HG03103 (cell line): Measurements from ENCODE around the gene TRIM66.
A peak's percentile ranks its signal among the peaks of the same experiment; 100 is the strongest.

ENCODE experiments used
- ATAC-seq: cut with Tn5 transposase; IDR thresholded peaks from one replicate; pipeline ENCODE4 v1.9.1; 2021; ENCODE audit warnings: low read depth; ENCODE audit not compliant: unreplicated experiment

The TRIM66 gene, protein sequence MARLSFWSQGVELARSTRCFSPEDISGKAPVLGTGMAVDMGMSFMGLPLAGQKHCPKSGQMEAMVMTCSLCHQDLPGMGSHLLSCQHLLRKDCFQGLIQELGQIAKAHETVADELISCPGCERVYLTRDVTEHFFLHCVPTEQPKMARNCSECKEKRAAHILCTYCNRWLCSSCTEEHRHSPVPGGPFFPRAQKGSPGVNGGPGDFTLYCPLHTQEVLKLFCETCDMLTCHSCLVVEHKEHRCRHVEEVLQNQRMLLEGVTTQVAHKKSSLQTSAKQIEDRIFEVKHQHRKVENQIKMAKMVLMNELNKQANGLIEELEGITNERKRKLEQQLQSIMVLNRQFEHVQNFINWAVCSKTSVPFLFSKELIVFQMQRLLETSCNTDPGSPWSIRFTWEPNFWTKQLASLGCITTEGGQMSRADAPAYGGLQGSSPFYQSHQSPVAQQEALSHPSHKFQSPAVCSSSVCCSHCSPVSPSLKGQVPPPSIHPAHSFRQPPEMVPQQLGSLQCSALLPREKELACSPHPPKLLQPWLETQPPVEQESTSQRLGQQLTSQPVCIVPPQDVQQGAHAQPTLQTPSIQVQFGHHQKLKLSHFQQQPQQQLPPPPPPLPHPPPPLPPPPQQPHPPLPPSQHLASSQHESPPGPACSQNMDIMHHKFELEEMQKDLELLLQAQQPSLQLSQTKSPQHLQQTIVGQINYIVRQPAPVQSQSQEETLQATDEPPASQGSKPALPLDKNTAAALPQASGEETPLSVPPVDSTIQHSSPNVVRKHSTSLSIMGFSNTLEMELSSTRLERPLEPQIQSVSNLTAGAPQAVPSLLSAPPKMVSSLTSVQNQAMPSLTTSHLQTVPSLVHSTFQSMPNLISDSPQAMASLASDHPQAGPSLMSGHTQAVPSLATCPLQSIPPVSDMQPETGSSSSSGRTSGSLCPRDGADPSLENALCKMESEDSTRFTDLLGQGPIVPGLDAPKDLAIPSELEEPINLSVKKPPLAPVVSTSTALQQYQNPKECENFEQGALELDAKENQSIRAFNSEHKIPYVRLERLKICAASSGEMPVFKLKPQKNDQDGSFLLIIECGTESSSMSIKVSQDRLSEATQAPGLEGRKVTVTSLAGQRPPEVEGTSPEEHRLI (N-terminal part only)

GRCh38 chr11:8682303-8683114 lies at the start of gene TRIM66, which contains the start of gene RPL27A:
TSS of gene TRIM66 (minus strand) at chr11:8682665. CDS start at chr11:8672274, 10,391 bp downstream.
TSS of gene RPL27A (plus strand) at chr11:8682792. CDS start at chr11:8682814, 22 bp downstream.
- peak; percentile 79 for ATAC-seq

- ATAC-seq = no peak
These were observed 49.3 kb upstream of the TRIM66 start for GRCh38 chr11:8731647-8732323.

- no peak for ATAC-seq
These were observed 48.2 kb upstream of the TRIM66 start for GRCh38 chr11:8730697-8731020.

- no peak for ATAC-seq
These were observed 47.6 kb upstream of the TRIM66 start for GRCh38 chr11:8729837-8730696.

- no peak for ATAC-seq
These were observed 46.6 kb upstream of the TRIM66 start for GRCh38 chr11:8729067-8729466.

DNA sequence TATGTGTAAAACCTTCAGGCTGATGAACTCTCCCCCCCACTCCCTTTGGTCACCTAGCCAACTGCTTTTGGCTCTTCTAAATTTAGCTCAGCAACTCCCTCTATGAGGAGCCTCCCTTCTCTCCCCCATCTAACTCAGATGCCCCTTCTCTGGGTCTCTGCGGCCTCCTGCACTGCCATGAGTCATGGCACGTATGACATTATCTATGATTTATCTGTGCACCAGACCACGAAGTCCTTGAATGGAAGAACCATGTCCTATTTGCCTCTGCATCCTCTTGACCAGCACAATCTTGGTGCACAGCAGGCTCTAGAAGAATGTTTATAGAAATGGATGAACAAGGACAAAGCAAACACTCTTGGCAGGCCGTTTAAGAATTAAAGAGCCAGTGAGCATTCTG lies 46.1 kb upstream of the TRIM66 start:
- ATAC-seq = no peak

- no peak for ATAC-seq
These were observed 43.9 kb upstream of the TRIM66 start for GRCh38 chr11:8726395-8726794.

- ATAC-seq = no peak
These were observed 42.2 kb upstream of the TRIM66 start for GRCh38 chr11:8724682-8725081.

GRCh38 chr11:8723711-8724110 lies 41.2 kb upstream of the TRIM66 start:
- no peak for ATAC-seq

- ATAC-seq = no peak
These were observed 40.3 kb upstream of the TRIM66 start for GRCh38 chr11:8722809-8723208.

GRCh38 chr11:8721609-8722500 lies 39.4 kb upstream of the TRIM66 start:
- no peak for ATAC-seq

DNA sequence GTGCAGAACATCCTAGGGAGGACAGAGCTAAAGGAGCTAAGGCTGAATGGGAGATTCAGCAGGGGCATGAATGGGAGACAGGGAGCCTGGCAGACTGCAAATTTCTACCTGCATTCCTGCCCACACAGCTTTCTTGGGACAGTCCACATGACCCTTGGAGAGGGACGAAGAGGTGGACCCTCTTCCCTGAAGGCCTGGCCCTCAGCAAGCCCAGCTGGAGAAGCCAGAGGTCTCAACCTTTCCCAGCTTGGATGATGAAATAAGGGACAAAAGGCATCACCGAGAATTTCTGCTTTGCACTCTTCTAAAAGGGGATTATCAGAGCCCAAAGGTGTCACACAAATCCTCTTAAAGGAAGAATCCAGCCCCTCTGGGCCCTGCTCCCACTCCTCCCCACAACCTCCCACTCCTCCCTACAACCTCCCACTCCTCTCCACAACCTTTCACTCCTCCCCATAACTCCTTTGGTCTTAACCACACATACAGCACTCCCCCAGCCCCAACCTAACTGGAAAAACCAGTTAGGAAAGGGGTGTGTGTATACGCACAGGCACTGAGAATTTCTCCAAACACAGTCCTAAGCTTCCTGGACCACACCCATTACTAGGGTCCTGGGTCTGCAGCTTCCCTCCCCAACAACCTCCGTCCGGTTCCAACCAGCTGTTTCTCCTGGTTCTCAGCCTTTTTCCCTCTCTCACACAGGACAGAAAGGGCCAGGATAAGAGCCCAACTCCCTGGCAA lies 38.6 kb upstream of the TRIM66 start:
- no peak for ATAC-seq

DNA sequence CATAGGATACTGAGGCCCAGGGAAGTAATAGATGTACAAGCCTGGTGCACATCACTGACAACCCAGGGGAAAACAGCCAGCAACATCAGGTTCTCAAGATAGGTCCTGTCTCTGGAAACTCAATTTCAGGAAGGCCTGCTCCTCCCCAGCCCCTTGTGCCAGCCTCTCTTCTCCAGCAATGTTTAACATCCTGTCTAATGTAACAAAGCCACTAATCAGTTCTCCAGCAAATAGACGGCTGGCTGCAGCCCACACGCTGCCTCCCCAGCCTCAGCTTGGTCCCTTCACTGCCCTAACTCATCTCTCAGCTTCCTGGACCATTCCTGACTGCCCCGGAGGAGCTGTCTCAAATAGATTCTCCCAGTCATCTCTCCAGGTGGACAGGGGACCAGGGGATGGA lies 37.9 kb upstream of the TRIM66 start:
- no peak for ATAC-seq

DNA sequence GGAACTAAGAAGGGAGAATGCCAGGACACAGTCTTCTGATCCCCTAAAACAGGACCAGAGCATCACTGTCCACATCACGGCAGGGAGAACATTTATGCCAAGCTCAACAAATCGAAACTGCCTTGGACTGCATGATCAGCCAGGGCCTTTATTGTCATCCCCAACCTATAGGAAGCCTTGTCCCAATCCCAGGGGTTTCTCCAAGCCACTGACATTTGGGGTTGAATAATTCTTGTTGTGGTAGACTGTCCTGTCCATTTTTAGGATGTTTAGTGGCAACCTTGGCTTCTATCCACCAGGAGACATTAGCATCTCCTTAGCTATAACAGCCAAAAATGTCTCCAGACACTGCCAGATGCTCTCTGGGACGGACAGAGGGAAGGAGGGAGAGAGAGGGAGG lies 37.3 kb upstream of the TRIM66 start:
- ATAC-seq = no peak

- no peak for ATAC-seq
These were observed 36.8 kb upstream of the TRIM66 start for GRCh38 chr11:8719211-8719649.

- ATAC-seq = no peak
These were observed 35.6 kb upstream of the TRIM66 start for GRCh38 chr11:8717876-8718753.
